Measurements from ENCODE around the gene PTPRT. TPM values are rescaled to one million over a fixed set of nuclear protein-coding genes. Genes with fewer than 3 reads are reported as not detected.
"Not testable (repeated sequence)": the region's sequence is repeated elsewhere in the genome, so short reads cannot be mapped to it uniquely, and the experiment has no call there.

Gene PTPRT
- total RNA-seq, 1 experiment from 2014 or later = not detected

DNA sequence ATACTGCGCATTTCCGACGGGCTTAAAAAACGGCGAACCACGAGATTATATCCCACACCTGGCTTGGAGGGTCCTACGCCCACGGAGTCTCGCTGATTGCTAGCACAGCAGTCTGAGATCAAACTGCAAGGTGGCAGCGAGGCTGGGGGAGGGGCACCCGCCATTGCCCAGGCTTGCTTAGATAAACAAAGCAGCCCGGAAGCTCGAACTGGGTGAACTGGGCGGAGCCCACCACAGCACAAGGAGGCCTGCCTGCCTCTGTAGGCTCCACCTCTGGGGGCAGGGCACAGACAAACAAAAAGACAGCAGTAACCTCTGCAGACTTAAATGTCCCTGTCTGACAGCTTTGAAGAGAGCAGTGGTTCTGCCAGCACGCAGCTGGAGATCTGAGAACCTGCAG, 983.1 kb downstream of the PTPRT start:
- H3K4me3 ChIP-seq (replicated peaks in 1 of 2; ENCODE audit: low read depth in 1 of 2, low read length in 2 of 2); CTCF ChIA-PET; H3K9me3 ChIP-seq (ENCODE audit: control insufficient read depth in 1 of 2, insufficient read depth in 1 of 2, low read depth in 1 of 2, low read length in 2 of 2); DNase-seq (ENCODE audit: low read depth, low spot score); H3K4me2 ChIP-seq (ENCODE audit: low read length); ATAC-seq; H4K20me1 ChIP-seq (ENCODE audit: insufficient read depth); BruUV-seq (replicated peaks); H3K79me2 ChIP-seq (ENCODE audit: insufficient read depth, low read length); H3K9ac ChIP-seq (ENCODE audit: low read length); POLR2A ChIA-PET; H3K27ac ChIP-seq (ENCODE audit: low read depth, low read length); H3K9me2 ChIP-seq (ENCODE audit: insufficient read depth); intact Hi-C loops (cut with micrococcal nuclease); H3K27me3 ChIP-seq (ENCODE audit: insufficient read depth, low read length); RAD21 ChIA-PET (ENCODE audit: low non-redundant PET in 1 of 2, low total read pairs in 2 of 2, uncharacterized antibody in 2 of 2, unreplicated experiment in 2 of 2); H3K36me3 ChIP-seq (ENCODE audit: control insufficient read depth in 1 of 2, insufficient read depth in 2 of 2, low read length in 2 of 2); H3K4me1 ChIP-seq (ENCODE audit: control insufficient read depth in 1 of 2, insufficient read depth in 2 of 2, low read length in 2 of 2); H2AFZ ChIP-seq (ENCODE audit: low read depth, low read length, poor library complexity, severe bottlenecking): not testable (repeated sequence)

GRCh38 chr20:42204109-42204660, 985.5 kb downstream of the PTPRT start:
- Histone ChIP-seq H3K27ac (ENCODE audit: low read depth, low read length) (no peak overlapping the region), H4K20me1 (ENCODE audit: insufficient read depth) (no peaks in the 10 kb centered on the region), H3K36me3 (ENCODE audit: control insufficient read depth in 1 of 2, insufficient read depth in 2 of 2, low read length in 2 of 2) (no peaks in the 10 kb centered on the region), H3K79me2 (ENCODE audit: insufficient read depth, low read length) (no peaks in the 10 kb centered on the region), H3K9ac (ENCODE audit: low read length) (no peak overlapping the region), H3K4me3 (replicated peaks in 1 of 2; ENCODE audit: low read depth in 1 of 2, low read length in 2 of 2) (no peak overlapping the region), H3K4me2 (ENCODE audit: low read length) (no peak overlapping the region), H3K9me3 (ENCODE audit: control insufficient read depth in 1 of 2, insufficient read depth in 1 of 2, low read depth in 1 of 2, low read length in 2 of 2) (peaks cover 10 to 15% of the 10 kb centered on the region in 2 experiments; a peak in 3 of 4 replicates), H3K9me2 (ENCODE audit: insufficient read depth) (no peaks in the 10 kb centered on the region), H3K27me3 (ENCODE audit: insufficient read depth, low read length) (no peaks in the 10 kb centered on the region), H2AFZ (ENCODE audit: low read depth, low read length, poor library complexity, severe bottlenecking) (no peak overlapping the region), H3K4me1 (ENCODE audit: control insufficient read depth in 1 of 2, insufficient read depth in 2 of 2, low read length in 2 of 2) (no peaks in the 10 kb centered on the region)
- ChIA-PET CTCF (no interaction called here), RAD21 (ENCODE audit: low non-redundant PET in 1 of 2, low total read pairs in 2 of 2, uncharacterized antibody in 2 of 2, unreplicated experiment in 2 of 2) (no interaction called here), POLR2A (no interaction called here)
- no TSS peak for BruUV-seq (replicated peaks)
- DNase-seq (ENCODE audit: low read depth, low spot score) = no peak
- ATAC-seq = no peak
- intact Hi-C loops (cut with micrococcal nuclease) = no loop called here
- TF ChIP-seq ATF3 (IDR thresholded peaks at IDR 0.05) (no peak), EGR1 (IDR thresholded peaks at IDR 0.05; ENCODE audit: low read depth) (no peak)
- TF ChIP-seq, protein P1, sequence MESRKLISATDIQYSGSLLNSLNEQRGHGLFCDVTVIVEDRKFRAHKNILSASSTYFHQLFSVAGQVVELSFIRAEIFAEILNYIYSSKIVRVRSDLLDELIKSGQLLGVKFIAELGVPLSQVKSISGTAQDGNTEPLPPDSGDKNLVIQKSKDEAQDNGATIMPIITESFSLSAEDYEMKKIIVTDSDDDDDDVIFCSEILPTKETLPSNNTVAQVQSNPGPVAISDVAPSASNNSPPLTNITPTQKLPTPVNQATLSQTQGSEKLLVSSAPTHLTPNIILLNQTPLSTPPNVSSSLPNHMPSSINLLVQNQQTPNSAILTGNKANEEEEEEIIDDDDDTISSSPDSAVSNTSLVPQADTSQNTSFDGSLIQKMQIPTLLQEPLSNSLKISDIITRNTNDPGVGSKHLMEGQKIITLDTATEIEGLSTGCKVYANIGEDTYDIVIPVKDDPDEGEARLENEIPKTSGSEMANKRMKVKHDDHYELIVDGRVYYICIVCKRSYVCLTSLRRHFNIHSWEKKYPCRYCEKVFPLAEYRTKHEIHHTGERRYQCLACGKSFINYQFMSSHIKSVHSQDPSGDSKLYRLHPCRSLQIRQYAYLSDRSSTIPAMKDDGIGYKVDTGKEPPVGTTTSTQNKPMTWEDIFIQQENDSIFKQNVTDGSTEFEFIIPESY (IDR thresholded peaks at IDR 0.05; ENCODE audit: extremely low read depth, insufficient replicate concordance, low read length) = no peak

Data from HCT116 (cell line).